Measurements from ENCODE around the gene MDM1. TPM values are rescaled to one million over a fixed set of nuclear protein-coding genes. Genes with fewer than 3 reads are reported as not detected.

The MDM1 gene
- total RNA-seq, 2 donors from 2014 or later = 19.0 to 27.3 TPM

- DNase-seq = no peak
- H3K27ac Mint-ChIP-seq = no peak overlapping the region
- ATAC-seq (replicated peaks in 1 of 2) = no peak
- H3K36me3 Mint-ChIP-seq (ENCODE audit: insufficient read depth in 2 of 2) = peaks cover 0 to 1% of the 10 kb centered on the region in 2 donors
- peaks cover 0 to 1% of the 10 kb centered on the region in 2 donors for H3K9me3 Mint-ChIP-seq
- H3K4me3 Mint-ChIP-seq = no peak overlapping the region
- peaks cover 35% of the 10 kb centered on the region for H3K4me1 Mint-ChIP-seq (ENCODE audit: low read depth)
- H3K27me3 Mint-ChIP-seq (ENCODE audit: low read depth) = peaks cover 12% of the 10 kb centered on the region
These were observed 38.8 kb downstream of the MDM1 start for GRCh38 chr12:68293347-68293746.

GRCh38 chr12:68292151-68292943 lies 39.8 kb downstream of the MDM1 start:
- peak overlapping the region; percentile 6 to 69 for H3K4me3 Mint-ChIP-seq
- peaks cover 0 to 3% of the 10 kb centered on the region in 2 donors for H3K36me3 Mint-ChIP-seq (ENCODE audit: insufficient read depth in 2 of 2)

GRCh38 chr12:68291396-68292036 lies 40.6 kb downstream of the MDM1 start:
- Mint-ChIP-seq H3K9me3 (peaks cover 0 to 2% of the 10 kb centered on the region in 2 donors), H3K27ac (peak overlapping the region; percentile 79), H3K4me3 (peak overlapping the region in 1 of 2 donors; percentile 69), H3K36me3 (ENCODE audit: insufficient read depth in 2 of 2) (peaks cover 0 to 3% of the 10 kb centered on the region in 2 donors), H3K4me1 (ENCODE audit: low read depth) (peaks cover 35% of the 10 kb centered on the region), H3K27me3 (ENCODE audit: low read depth) (peaks cover 21% of the 10 kb centered on the region)
- ATAC-seq (replicated peaks in 1 of 2) (peak; percentile 27 to 53), DNase-seq (no peak)

More at GRCh38 chr12:68292151-68292943, 39.8 kb downstream of the MDM1 start:
- ATAC-seq (replicated peaks in 1 of 2) (peak; percentile 41 to 44), DNase-seq (no peak)
- peaks cover 0 to 2% of the 10 kb centered on the region in 2 donors for H3K9me3 Mint-ChIP-seq
- peaks cover 35% of the 10 kb centered on the region for H3K4me1 Mint-ChIP-seq (ENCODE audit: low read depth)
- peak overlapping the region; percentile 3 for H3K27ac Mint-ChIP-seq
- peaks cover 21% of the 10 kb centered on the region for H3K27me3 Mint-ChIP-seq (ENCODE audit: low read depth)

GRCh38 chr12:68290126-68290525 lies 42.0 kb downstream of the MDM1 start:
- Mint-ChIP-seq H3K27me3 (ENCODE audit: low read depth) (peaks cover 31% of the 10 kb centered on the region), H3K27ac (peak overlapping the region; percentile 64)

GRCh38 chr12:68287106-68287505 lies 45.1 kb downstream of the MDM1 start:
- H3K27ac Mint-ChIP-seq = no peak overlapping the region
- peaks cover 27% of the 10 kb centered on the region for H3K4me1 Mint-ChIP-seq (ENCODE audit: low read depth)
- H3K9me3 Mint-ChIP-seq = peaks cover 0 to 2% of the 10 kb centered on the region in 2 donors
- H3K27me3 Mint-ChIP-seq (ENCODE audit: low read depth) = peaks cover 50% of the 10 kb centered on the region
- no peak overlapping the region for H3K4me3 Mint-ChIP-seq
- no peak for ATAC-seq (replicated peaks in 1 of 2)
- DNase-seq = no peak
- peaks cover 0 to 6% of the 10 kb centered on the region in 2 donors for H3K36me3 Mint-ChIP-seq (ENCODE audit: insufficient read depth in 2 of 2)

More at GRCh38 chr12:68290126-68290525, 42.0 kb downstream of the MDM1 start:
- peaks cover 0 to 2% of the 10 kb centered on the region in 2 donors for H3K9me3 Mint-ChIP-seq
- DNase-seq = peak; percentile 54 to 63
- H3K36me3 Mint-ChIP-seq (ENCODE audit: insufficient read depth in 2 of 2) = peaks cover 0 to 4% of the 10 kb centered on the region in 2 donors
- ATAC-seq (replicated peaks in 1 of 2) = peak; percentile 92 to 95
- peak overlapping the region; percentile 4 to 69 for H3K4me3 Mint-ChIP-seq
- H3K4me1 Mint-ChIP-seq (ENCODE audit: low read depth) = peaks cover 35% of the 10 kb centered on the region

- H3K27me3 Mint-ChIP-seq (ENCODE audit: low read depth) = peaks cover 50% of the 10 kb centered on the region
- H3K4me1 Mint-ChIP-seq (ENCODE audit: low read depth) = peaks cover 26% of the 10 kb centered on the region
- H3K4me3 Mint-ChIP-seq = no peak overlapping the region
- H3K36me3 Mint-ChIP-seq (ENCODE audit: insufficient read depth in 2 of 2) = peaks cover 0 to 6% of the 10 kb centered on the region in 2 donors
- H3K27ac Mint-ChIP-seq = no peak overlapping the region
- ATAC-seq (replicated peaks in 1 of 2) (no peak), DNase-seq (no peak)
- H3K9me3 Mint-ChIP-seq = peaks cover 0 to 2% of the 10 kb centered on the region in 2 donors
These were observed 45.8 kb downstream of the MDM1 start for GRCh38 chr12:68286396-68286795.

GRCh38 chr12:68285541-68285940 lies 46.6 kb downstream of the MDM1 start:
- peaks cover 50% of the 10 kb centered on the region for H3K27me3 Mint-ChIP-seq (ENCODE audit: low read depth)
- no peak for ATAC-seq (replicated peaks in 1 of 2)
- no peak overlapping the region for H3K27ac Mint-ChIP-seq
- H3K9me3 Mint-ChIP-seq = peaks cover 0 to 2% of the 10 kb centered on the region in 2 donors
- H3K4me1 Mint-ChIP-seq (ENCODE audit: low read depth) = peaks cover 26% of the 10 kb centered on the region
- H3K4me3 Mint-ChIP-seq = no peak overlapping the region
- H3K36me3 Mint-ChIP-seq (ENCODE audit: insufficient read depth in 2 of 2) = peaks cover 0 to 6% of the 10 kb centered on the region in 2 donors
- no peak for DNase-seq

- ATAC-seq (replicated peaks in 1 of 2) (peak; percentile 29 to 37), DNase-seq (no peak)
- no peaks in the 10 kb centered on the region for H3K9me3 Mint-ChIP-seq
- no peak overlapping the region for H3K27ac Mint-ChIP-seq
- peak overlapping the region in 1 of 2 donors; percentile 51 for H3K4me3 Mint-ChIP-seq
- peaks cover 0 to 3% of the 10 kb centered on the region in 2 donors for H3K36me3 Mint-ChIP-seq (ENCODE audit: insufficient read depth in 2 of 2)
- peaks cover 35% of the 10 kb centered on the region for H3K27me3 Mint-ChIP-seq (ENCODE audit: low read depth)
- H3K4me1 Mint-ChIP-seq (ENCODE audit: low read depth) = peaks cover 46% of the 10 kb centered on the region
These were observed 50.7 kb downstream of the MDM1 start for GRCh38 chr12:68281322-68282077.

- Mint-ChIP-seq H3K27me3 (ENCODE audit: low read depth) (peaks cover 34% of the 10 kb centered on the region), H3K36me3 (ENCODE audit: insufficient read depth in 2 of 2) (peaks cover 0 to 2% of the 10 kb centered on the region in 2 donors), H3K9me3 (no peaks in the 10 kb centered on the region), H3K4me1 (ENCODE audit: low read depth) (peaks cover 52% of the 10 kb centered on the region), H3K4me3 (no peak overlapping the region), H3K27ac (no peak overlapping the region)
- DNase-seq (no peak), ATAC-seq (replicated peaks in 1 of 2) (no peak)
These were observed 51.9 kb downstream of the MDM1 start for GRCh38 chr12:68280240-68280639.

GRCh38 chr12:68279227-68280054 lies 52.7 kb downstream of the MDM1 start:
- H3K4me3 Mint-ChIP-seq = peak overlapping the region in 1 of 2 donors; percentile 45
- no peak overlapping the region for H3K27ac Mint-ChIP-seq
- peaks cover 26% of the 10 kb centered on the region for H3K27me3 Mint-ChIP-seq (ENCODE audit: low read depth)
- DNase-seq (no peak), ATAC-seq (replicated peaks in 1 of 2) (peak; percentile 26 to 35)
- H3K36me3 Mint-ChIP-seq (ENCODE audit: insufficient read depth in 2 of 2) = peaks cover 0 to 2% of the 10 kb centered on the region in 2 donors
- H3K4me1 Mint-ChIP-seq (ENCODE audit: low read depth) = peaks cover 52% of the 10 kb centered on the region
- H3K9me3 Mint-ChIP-seq = no peaks in the 10 kb centered on the region

GRCh38 chr12:68276402-68276930 lies 55.7 kb downstream of the MDM1 start:
- no peak overlapping the region for H3K27ac Mint-ChIP-seq
- ATAC-seq (replicated peaks in 1 of 2) = peak in 1 of 2 donors; percentile 24
- H3K4me1 Mint-ChIP-seq (ENCODE audit: low read depth) = peaks cover 47% of the 10 kb centered on the region

GRCh38 chr12:68272732-68273131 lies 59.4 kb downstream of the MDM1 start:
- DNase-seq (no peak), ATAC-seq (replicated peaks in 1 of 2) (no peak)
- peaks cover 34% of the 10 kb centered on the region for H3K27me3 Mint-ChIP-seq (ENCODE audit: low read depth)
- H3K9me3 Mint-ChIP-seq = no peaks in the 10 kb centered on the region
- no peak overlapping the region for H3K27ac Mint-ChIP-seq
- no peaks in the 10 kb centered on the region for H3K36me3 Mint-ChIP-seq (ENCODE audit: insufficient read depth in 2 of 2)
- peaks cover 47% of the 10 kb centered on the region for H3K4me1 Mint-ChIP-seq (ENCODE audit: low read depth)
- H3K4me3 Mint-ChIP-seq = no peak overlapping the region

More at GRCh38 chr12:68276402-68276930, 55.7 kb downstream of the MDM1 start:
- Mint-ChIP-seq H3K27me3 (ENCODE audit: low read depth) (peaks cover 9% of the 10 kb centered on the region), H3K36me3 (ENCODE audit: insufficient read depth in 2 of 2) (no peaks in the 10 kb centered on the region), H3K9me3 (no peaks in the 10 kb centered on the region), H3K4me3 (peak overlapping the region in 1 of 2 donors; percentile 0)
- DNase-seq = no peak
